HG03565 (cell line): Measurements from ENCODE around the gene SKIC2.
"Not testable (repeated sequence)": the region's sequence is repeated elsewhere in the genome, so short reads cannot be mapped to it uniquely, and the experiment has no call there.

Source experiments
- ATAC-seq: cut with Tn5 transposase; IDR thresholded peaks from one replicate; pipeline ENCODE4 v1.9.1; 2021; ENCODE audit warnings: mild to moderate bottlenecking, moderate library complexity; ENCODE audit not compliant: unreplicated experiment

Gene SKIC2

GRCh38 chr6:31958741-31959739 is at the start of gene SKIC2, which contains the start of gene NELFE:
TSS of gene SKIC2 (plus strand) at chr6:31959175. CDS start at chr6:31959193, 18 bp downstream.
TSS of gene NELFE (minus strand) at chr6:31958971. CDS start at chr6:31958446, 525 bp downstream.
- peak; percentile 92 for ATAC-seq

DNA sequence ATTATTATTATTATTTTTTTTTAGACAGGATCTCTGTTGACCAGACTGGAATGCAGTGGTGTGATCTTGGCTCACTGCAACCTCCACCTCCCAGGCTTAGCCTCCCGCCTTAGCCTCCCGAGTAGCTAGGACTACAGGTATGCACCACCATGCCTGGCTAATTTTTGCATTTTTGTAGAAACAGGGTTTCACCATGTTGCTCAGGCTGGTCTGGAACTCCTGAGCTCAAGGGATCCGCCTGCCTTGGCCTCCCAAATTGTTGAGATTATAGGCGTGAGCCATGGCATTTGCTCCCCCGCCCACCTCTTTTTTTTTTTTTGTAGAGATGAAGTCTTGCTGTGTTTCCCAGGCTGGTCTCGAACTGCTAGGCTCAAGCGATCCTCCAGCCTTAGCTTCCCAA is 49.7 kb upstream of the SKIC2 start:
- not testable (repeated sequence) for ATAC-seq

DNA sequence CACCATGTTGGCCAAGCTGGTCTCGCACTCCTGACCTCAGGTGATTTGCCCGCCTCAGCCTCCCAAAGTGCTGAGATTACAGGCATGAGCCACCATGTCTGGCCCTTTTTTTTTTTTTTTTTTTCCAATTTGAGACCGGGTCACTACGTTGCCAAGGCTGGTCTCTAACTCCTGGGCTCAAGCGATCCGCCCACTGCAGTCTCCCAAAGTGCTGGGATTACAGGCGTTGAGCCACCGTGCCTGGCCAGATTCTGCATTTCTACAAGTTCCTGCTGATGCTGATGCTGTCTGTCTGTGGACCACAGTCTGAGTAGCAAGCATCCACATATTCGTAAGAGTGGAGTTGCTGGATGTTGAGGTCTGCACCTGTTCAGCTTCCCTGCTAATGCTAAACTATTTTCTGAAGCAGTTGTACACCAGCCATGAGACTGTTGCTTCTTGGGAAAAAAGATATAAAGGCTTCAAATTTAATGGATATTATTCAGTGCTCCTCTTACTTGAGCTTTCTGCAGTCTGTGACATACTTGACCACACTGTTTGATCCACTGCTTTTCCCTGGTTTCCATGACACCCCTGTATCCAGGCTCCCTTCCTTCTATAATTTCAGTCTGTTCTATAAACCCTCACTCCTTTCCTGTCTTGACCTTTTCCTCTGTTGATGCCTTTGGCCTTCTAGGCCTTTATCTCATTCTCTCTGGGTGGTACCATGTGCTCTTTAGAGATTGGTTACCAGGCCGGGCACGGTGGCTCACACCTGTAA is 47.0 kb upstream of the SKIC2 start:
- ATAC-seq, result no peak

DNA sequence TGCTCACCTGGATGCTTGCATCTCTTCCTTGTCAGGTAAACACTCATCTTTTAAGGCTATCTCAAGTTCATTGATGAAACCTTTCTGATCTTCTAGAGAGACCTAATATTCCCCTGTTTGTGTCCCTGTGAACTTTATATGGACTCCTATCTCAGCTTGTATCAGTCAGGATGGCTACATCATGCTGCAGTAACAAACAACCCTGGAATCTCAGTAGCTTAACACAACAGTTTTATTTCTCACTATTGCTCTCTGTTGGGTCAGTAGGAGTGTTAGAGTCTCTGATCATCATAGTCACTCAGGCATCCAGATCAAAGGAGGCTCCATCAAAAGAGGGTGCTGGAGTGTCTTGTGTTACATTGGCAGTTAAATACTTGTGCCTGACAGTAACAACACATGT is 43.6 kb upstream of the SKIC2 start:
- ATAC-seq, result no peak

GRCh38 chr6:31915756-31916155 is 43.2 kb upstream of the SKIC2 start:
- ATAC-seq, result no peak

- no peak for ATAC-seq
Measured at GRCh38 chr6:31918069-31918720, 40.8 kb upstream of the SKIC2 start.

GRCh38 chr6:31919624-31920303 is 39.2 kb upstream of the SKIC2 start:
- no peak for ATAC-seq

GRCh38 chr6:31920811-31921210 is 38.2 kb upstream of the SKIC2 start:
- ATAC-seq, result no peak

DNA sequence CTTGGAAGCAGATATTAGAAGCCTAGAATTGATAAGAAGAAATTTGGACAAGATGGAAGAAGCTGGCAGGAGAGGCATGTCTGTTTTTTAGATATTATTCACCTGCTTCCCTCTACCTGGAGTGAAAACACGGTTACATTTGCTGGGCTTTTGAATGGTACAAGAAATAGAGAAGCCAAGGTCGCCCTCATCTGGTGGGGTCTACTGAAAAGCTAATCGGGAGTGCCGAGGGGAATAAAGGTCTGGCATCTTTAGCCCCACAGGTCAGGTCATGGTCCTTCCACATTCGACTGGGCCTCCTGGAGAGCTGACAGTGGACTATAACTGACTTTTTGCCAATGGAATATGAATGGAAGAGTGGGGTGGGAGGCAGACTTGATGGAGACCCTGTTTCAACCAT is 36.0 kb upstream of the SKIC2 start:
- ATAC-seq, result no peak

DNA sequence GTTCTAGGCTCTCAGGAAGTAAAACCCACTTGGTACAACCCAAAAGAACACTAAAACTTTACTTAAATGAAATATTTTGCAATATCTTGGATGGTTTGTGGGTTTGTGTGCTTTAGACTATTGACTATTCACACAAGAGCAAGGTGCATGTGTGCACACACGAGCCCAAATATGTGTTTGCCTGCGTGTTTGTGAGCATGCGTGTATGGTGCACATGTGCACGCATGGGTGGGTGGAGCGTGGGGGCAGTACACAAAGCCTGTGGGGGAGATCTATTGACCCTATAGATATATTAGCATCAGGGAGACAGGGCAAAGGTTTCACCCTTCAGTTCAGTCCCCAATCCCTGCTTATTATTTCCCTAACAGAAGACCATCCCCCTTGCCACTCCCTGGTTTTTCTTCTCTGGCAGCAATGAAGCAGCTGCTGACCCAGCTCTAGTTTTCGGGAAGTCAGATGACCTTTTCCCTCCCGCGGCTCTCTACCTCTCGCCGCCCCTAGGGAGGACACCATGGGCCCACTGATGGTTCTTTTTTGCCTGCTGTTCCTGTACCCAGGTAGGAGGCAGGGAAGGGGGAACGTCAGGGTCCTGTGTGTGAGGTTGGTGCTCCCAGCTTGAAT is 31.6 kb upstream of the SKIC2 start, which contains the start of gene C2:
Gene C2 (plus strand): TSS at position 476 of the 621 bp plus-strand sequence. CDS start 36 bp downstream, at position 512.
- ATAC-seq, result no peak

DNA sequence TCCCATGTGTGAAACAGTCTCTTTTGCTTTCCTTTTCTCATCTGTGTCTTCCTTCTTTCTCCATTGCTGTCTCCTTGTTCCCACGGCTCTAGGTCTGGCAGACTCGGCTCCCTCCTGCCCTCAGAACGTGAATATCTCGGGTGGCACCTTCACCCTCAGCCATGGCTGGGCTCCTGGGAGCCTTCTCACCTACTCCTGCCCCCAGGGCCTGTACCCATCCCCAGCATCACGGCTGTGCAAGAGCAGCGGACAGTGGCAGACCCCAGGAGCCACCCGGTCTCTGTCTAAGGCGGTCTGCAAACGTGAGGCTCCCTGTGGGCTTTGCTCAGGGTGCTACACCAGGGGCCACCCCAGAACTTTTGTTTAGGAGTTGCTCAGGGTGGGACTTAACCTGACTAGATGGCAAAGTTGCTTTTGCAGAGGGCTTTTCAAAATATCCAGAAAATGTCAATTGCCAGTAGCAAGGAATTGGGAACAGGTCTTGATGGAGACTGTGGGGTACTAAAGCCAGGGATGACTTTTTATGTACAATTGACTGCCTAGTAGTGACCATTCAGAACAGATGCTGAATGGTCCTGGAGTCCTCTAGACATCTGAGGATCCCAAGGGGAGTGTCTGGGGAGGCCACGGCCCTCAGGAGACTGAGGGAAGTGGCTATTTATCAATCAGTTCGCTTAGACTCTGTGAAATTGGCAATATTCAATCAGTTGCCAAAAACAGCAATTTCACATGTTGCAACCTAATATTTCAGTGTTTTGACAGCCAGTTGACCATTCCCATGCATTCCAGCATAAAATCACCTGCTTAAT is 30.9 kb upstream of the SKIC2 start:
- no peak for ATAC-seq

GRCh38 chr6:31928672-31928939 is 30.4 kb upstream of the SKIC2 start:
- no peak for ATAC-seq

DNA sequence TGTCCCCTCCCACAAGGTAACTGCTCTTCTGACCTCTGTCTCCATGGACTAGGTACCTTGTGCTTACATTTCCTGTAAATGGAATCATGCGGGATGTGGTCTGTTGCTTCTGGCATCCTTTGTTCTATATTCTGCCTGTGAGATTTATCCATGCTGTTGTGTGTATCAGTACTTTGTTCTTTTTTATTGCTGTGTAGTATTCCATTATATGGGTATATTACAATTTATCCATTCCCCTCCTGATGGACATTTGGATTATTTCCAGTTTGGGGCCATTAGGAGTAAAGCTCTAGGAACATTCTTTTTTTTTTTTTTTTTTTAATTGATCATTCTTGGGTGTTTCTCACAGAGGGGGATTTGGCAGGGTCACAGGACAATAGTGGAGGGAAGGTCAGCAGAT is 28.0 kb upstream of the SKIC2 start:
- no peak for ATAC-seq

DNA sequence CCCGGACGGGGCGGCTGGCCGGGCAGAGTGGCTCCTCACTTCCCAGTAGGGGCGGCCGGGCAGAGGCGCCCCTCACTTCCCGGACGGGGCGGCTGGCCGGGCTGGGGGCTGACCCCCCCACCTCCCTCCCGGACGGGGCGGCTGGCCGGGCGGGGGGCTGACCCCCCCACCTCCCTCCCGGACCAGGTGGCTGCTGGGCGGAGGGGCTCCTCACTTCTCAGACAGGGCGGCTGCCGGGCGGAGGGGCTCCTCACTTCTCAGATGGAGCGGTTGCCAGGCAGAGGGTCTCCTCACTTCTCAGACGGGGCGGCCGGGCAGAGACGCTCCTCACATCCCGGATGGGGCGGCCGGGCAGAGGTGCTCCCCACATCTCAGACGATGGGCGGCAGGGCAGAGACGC is 26.8 kb upstream of the SKIC2 start:
- ATAC-seq, result not testable (repeated sequence)

DNA sequence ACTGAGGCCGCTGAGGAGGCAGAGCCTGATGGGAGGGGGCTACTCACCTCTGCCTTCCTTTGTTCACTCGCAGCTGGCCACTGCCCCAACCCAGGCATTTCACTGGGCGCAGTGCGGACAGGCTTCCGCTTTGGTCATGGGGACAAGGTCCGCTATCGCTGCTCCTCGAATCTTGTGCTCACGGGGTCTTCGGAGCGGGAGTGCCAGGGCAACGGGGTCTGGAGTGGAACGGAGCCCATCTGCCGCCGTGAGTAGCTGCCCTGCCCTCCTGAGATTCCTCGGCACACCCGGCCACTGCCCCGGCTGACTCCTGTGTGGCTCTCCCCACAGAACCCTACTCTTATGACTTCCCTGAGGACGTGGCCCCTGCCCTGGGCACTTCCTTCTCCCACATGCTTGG is 25.4 kb upstream of the SKIC2 start:
- ATAC-seq, result no peak

DNA sequence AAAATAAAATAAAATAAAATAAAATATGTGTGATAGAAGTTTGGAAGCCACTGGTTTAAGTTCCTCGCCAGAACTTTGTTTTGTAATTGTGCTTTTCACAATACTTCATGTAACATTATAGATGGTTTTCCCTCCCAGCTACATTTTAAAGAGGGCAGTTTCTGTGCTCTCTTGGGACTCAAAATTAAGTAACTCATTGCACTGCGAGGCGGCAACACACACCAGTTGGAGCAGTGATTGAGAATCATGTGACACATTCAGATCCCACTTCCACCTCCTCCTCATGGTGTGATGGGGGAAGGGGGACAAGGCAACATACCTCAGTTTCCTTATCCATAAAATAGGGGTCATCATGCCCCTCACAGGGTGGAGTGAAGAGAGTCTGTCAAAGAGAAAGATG is 24.0 kb upstream of the SKIC2 start:
- no peak for ATAC-seq

DNA sequence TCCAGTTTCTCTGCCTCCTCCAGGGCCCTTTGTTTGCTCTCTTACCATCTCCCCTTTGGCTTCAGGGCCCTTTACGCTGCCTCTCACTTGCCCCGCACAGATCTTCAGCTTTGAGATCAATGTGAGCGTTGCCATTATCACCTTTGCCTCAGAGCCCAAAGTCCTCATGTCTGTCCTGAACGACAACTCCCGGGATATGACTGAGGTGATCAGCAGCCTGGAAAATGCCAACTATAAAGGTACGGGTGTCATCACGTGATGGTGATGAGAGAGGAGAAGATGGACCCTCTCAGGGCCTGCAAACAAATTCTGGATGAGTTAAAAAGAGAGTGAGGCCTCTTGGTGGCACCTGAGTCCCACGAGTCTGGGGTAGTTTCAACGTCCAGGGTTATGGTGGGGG is 23.2 kb upstream of the SKIC2 start:
- no peak for ATAC-seq

GRCh38 chr6:31940256-31940664 is 18.7 kb upstream of the SKIC2 start:
- ATAC-seq, result no peak

DNA sequence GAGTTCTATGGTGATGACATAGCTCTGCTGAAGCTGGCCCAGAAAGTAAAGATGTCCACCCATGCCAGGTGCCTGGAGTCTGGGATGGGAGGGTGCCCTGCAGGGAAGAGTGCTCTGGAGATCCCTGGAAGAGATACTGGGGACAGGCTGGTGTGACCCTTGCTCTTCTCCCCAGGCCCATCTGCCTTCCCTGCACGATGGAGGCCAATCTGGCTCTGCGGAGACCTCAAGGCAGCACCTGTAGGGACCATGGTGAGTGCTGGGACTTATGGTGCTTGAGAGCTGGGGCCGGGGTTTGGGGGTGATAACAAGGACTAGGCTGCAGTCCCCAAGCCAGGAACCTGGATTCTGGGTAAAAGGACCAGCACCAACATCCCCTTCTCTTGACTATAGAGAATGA is 15.2 kb upstream of the SKIC2 start:
- ATAC-seq, result no peak

- no peak for ATAC-seq
Measured at GRCh38 chr6:31945154-31945506, 13.8 kb upstream of the SKIC2 start.
